ENCODE measurements around the gene HIRA.
A peak's percentile ranks its signal among the peaks of the same experiment; 100 is the strongest.
"Not testable (repeated sequence)": the region's sequence is repeated elsewhere in the genome, so short reads cannot be mapped to it uniquely, and the experiment has no call there.

HIRA gene

GRCh38 chr22:19385221-19385906, 46.2 kb downstream of the HIRA start:
- no peak for DNase-seq (ENCODE audit: low spot score)
- FAIRE-seq: no peak

- FAIRE-seq: no peak
- no peak for DNase-seq (ENCODE audit: low spot score)
Measured at GRCh38 chr22:19383292-19383691, 48.2 kb downstream of the HIRA start.

GRCh38 chr22:19382240-19382639, 49.3 kb downstream of the HIRA start:
- no peak for FAIRE-seq

DNA sequence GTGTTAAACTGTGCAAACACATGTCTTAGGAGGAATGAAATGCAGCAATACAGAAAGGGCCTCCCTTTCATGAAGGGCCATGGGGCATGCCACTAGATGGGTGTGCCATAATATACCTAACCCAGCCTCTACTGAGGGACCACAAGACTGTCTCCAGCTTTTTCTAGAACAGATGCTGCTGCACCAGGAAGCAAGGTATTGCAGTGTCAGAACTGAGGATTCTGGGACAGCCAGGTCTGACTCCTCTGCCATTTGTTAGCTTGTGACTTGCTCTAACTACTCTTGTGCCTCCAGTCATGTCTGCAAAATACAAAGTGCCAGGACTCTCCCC, 53.2 kb downstream of the HIRA start:
- no peak for FAIRE-seq
- DNase-seq (ENCODE audit: low spot score): no peak

More at GRCh38 chr22:19382240-19382639, 49.3 kb downstream of the HIRA start:
- no peak for DNase-seq (ENCODE audit: low spot score)

GRCh38 chr22:19377565-19378343, 53.8 kb downstream of the HIRA start:
- no peak for DNase-seq (ENCODE audit: low spot score)
- no peak for FAIRE-seq

DNA sequence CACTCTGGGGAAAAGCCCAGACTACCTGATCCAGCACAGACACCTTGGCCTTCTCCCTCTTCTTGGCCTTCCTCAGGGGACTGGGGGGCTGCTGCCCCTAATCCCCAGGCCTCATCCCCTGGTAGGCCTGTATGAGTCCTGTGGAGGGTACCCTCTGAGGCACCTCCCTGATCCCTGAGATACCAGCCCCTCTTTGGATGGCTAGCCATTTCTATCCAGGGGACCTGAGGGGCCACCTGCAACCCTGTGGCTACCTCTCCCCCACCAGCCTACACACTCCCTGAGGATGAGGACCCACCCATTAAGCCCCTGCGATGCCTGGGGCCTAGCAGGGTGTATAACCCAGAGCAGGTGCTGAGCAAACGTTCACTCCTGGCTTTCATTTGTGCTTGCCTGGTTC, 54.6 kb downstream of the HIRA start:
- FAIRE-seq (no peak), DNase-seq (ENCODE audit: low spot score) (no peak)

DNA sequence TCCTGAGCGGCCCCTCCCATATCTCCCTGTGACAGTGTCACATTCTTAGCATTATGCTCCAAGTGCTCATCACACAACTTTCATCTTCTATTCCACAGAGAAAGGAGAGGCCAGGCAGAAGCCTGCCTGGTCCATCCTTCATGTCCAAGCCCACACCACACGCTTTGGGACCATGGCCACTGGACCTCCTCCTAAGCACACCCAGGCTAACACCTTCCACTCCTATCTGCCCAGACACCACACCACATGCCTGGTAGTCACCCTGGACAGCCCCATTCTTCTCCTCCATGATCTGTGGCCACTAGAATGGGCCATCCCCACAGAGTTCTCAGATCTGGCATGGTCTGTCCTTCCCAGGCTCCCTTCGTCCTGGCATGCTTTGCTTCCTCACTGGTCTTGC, 55.3 kb downstream of the HIRA start:
- no peak for DNase-seq (ENCODE audit: low spot score)
- FAIRE-seq: no peak

- DNase-seq (ENCODE audit: low spot score) (no peak), FAIRE-seq (no peak)
Measured at GRCh38 chr22:19375435-19375834, 56.1 kb downstream of the HIRA start.

DNA sequence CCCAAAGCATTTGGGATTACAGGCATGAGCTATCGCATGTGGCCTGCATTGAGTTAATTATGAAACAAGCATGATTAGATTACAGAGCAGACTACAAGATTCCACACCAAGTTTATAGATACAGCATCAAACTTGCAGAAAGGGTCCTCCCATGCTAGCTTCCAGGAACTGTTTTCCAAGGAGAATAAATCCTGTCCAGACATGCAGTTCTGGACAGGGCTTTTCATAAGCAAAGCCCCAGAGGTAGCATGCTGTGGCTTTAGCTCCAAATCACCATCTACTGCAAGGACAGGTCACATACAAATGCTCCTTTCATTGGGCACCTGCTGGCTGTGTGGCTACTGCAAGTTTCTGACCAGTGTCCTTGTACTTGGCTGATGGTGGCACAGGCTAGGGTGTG, 57.1 kb downstream of the HIRA start:
- no peak for FAIRE-seq
- DNase-seq (ENCODE audit: low spot score): no peak

GRCh38 chr22:19373450-19373849, 58.1 kb downstream of the HIRA start:
- DNase-seq (ENCODE audit: low spot score) (no peak), FAIRE-seq (no peak)

- FAIRE-seq (no peak), DNase-seq (ENCODE audit: low spot score) (no peak)
Measured at GRCh38 chr22:19371893-19372292, 59.6 kb downstream of the HIRA start.

GRCh38 chr22:19368876-19369275, 62.7 kb downstream of the HIRA start:
- FAIRE-seq (no peak), DNase-seq (ENCODE audit: low spot score) (no peak)

DNA sequence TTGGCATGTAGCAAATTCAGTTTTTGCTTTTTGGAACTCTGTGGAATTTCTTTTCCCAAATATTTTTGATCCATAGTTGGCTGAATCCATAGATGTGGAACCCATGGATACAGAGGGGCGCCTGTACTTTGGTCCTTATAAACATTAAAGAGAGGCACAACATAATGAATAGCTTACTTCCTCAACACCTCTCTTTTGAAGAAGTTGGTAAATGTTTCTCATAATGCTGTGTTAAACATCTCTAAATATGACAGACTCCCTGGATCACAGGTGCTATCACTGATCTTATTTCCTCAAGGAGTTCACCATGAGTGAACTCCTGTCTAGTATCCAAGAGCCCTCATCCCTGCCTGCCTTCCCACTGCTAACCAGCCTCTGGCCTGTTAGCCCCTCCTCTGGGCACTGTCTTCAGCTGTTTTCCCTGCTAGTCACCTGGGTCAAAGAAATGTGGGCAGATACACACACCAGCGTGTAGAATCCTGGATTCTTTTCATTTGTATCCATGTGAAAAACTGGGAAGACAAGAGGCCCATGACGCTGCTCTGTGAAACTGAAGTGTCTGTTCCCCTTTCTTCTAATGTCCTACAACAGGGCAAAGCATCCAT, 63.7 kb downstream of the HIRA start:
- FAIRE-seq (no peak), DNase-seq (ENCODE audit: low spot score) (no peak)

GRCh38 chr22:19363541-19363940, 68.0 kb downstream of the HIRA start:
- DNase-seq (ENCODE audit: low spot score): not testable (repeated sequence)

DNA sequence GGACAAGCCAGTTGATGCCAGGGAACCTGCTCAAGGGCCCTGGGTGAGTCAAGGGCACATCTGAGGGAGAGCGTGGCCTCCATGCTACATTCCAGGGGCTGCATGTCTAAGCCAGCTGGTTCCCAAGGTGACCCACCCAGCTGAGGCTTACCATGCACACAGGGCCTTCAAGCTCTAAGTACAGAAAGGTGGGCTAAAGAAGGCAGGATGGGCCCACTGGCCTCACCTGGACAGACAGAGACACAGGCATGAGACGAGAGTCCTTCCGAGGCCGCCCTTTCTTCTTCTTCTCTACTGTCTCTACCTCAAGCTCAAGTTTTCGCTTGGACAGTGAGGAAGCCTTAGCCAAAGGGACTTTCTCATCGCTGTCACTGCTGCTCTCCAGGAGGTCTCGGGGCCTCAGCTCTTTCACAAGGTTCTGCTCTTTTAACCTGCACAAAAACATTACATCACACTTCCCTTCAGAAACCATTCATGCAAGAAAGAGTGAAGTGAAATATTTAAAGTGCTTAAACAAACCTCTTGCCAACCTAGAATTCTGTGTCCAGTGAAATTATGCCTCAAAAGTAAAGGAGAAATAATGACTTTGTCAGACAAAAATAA, 69.9 kb downstream of the HIRA start:
- DNase-seq (ENCODE audit: low spot score) (peak; percentile 61), FAIRE-seq (peak; percentile 55)

More at GRCh38 chr22:19363541-19363940, 68.0 kb downstream of the HIRA start:
- not testable (repeated sequence) for FAIRE-seq

GRCh38 chr22:19360862-19361261, 70.7 kb downstream of the HIRA start:
- FAIRE-seq: no peak

DNA sequence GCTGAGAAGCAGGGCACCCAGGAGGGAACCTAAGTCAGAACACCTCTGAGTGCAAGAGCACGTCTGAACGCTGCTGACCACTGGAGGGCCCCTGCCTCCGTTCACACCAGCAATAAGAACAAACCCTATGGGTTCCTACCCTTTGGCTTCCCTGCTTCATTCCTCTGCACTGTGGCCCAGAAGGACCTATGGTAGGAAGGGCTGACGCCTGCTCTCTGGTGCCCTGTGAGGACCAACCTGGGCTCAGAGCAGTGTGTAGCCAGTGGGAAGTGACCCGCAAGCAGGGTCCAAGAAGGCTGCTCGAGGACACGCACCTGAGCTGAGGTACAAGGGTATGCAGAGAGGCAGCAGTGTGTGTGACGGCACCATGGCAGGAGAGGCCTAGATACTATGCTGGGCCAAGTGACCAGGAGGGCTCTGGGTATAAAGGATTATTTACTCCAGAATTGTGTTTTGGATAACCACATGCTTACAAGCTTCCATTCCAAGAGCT, 71.2 kb downstream of the HIRA start:
- FAIRE-seq (no peak), DNase-seq (ENCODE audit: low spot score) (no peak)

More at GRCh38 chr22:19360862-19361261, 70.7 kb downstream of the HIRA start:
- no peak for DNase-seq (ENCODE audit: low spot score)

DNA sequence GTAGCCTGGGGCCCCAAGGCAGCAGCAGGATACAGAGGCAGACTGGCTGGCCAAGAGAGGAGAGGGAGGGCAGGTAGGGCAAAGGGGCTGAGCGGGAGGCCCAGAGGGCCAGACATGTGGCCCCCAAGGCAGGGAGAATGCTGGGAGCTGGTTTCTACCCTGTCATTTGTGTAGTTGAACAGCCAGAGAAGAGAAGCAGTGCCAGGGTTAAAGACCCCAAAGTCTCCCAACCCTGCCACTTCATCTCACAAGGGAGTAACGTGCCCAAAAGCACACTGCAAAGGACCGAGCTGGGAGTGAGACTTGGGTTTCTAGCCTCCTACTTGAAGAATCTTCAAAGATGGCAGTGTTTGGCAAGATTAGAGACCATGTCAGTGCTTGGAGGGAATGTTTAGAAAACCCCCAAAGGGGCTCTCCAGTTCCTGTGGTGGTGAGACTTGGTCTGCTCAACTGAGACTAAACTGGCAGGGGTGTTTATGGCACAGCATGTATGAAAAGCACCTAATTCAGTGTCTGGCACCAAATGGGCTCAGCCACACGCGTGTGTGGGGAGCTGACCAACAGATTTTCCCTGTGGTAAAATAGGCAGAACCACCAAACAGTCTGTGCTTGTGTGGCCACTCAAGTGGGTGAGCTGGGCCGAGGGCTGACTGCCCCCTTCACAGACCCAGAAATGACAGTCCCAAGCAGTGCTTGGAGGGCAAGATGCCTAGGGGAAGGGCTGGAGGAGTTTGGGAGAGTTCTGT, 71.8 kb downstream of the HIRA start:
- FAIRE-seq: no peak
- DNase-seq (ENCODE audit: low spot score): no peak

DNA sequence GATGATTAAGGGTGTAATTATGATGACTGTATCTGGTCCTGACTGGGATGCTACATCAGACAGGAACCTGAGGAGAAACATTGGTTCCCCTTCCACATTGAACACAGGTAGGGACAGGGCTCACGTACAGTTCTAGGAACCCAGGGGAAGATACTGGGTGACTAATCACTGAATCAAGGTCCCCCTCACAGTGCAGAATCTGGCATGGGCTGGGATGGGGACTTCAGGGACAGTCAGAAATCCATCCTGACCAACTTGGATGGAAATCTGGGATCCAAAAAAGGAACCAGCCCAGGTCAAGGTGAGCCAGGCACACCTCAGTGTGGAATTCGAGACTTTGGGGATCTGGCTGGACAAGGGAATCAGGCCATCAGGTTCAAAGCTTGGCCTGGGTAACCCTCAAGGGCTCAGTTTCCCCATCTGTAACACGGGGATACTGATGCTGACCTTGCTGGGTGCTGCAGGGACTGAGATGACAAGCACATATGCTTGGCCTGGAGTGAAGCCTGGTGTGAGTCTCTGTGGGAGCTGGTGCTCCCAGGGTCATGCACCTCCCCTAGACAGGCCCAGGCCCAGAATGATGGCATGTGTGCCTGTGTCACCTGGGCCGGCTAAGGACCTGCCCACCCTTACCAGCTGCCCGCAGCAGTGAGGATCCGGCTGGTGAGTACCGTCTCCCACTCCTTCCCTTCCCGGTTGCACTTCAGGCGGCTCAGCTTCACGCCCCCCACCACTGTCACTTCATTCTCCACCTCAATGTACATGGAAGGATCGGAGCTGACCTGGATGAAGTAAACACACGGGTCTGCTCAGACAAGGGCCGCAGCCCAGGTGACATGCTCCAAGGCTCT, 72.6 kb downstream of the HIRA start:
- FAIRE-seq (no peak), DNase-seq (ENCODE audit: low spot score) (no peak)

DNA sequence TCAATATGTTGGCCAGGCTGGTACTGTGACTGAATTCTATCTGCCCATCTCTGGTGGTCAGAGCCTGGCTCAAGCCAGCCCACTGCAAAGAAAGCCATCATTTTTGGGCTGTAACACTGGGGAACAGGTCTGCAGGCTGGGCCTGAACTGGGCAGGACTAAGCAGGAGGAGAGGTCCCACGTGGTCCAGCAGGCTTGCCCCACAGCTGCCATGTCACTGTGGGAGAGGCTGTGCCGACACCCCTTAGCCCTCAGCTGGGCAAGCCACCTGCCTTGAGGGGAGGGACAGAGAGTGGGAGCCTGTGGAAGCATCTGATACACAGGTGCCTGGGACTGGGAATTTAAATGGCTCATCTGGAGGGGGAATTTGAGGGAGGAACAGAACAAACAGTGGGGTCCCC, 73.3 kb downstream of the HIRA start:
- DNase-seq (ENCODE audit: low spot score) (no peak), FAIRE-seq (no peak)
